ENCODE measurements around the gene TUBA1B. TPM values are rescaled to one million over a fixed set of nuclear protein-coding genes. Genes with fewer than 3 reads are reported as not detected.

Gene TUBA1B
- total RNA-seq, 1 donor from 2014 or later, result 939 TPM

GRCh38 chr12:49133590-49133989, 2.4 kb upstream of the TUBA1B start:
- H3K4me3 Mint-ChIP-seq (ENCODE audit: unreplicated experiment), result no peak overlapping the region
- H2AFZ ChIP-seq (ENCODE audit: low read depth, low read length), result no peak overlapping the region
- H3K27ac Mint-ChIP-seq (ENCODE audit: unreplicated experiment), result peak overlapping the region; percentile 72
- H3K36me3 ChIP-seq (ENCODE audit: insufficient read depth, low read length), result peaks cover 14% of the 10 kb centered on the region
- peak overlapping the region; percentile 87 for H3K4me2 ChIP-seq (ENCODE audit: low read length)
- peaks cover 16% of the 10 kb centered on the region for H3K4me1 Mint-ChIP-seq (ENCODE audit: low read depth, unreplicated experiment)
- no peaks in the 10 kb centered on the region for H3K9me3 Mint-ChIP-seq (ENCODE audit: unreplicated experiment)
- DNase-seq (ENCODE audit: low read depth) (no peak), FAIRE-seq (no peak)
- no peaks in the 10 kb centered on the region for H3K27me3 ChIP-seq (ENCODE audit: insufficient read depth, low read length)
- peaks cover 19% of the 10 kb centered on the region for H4K20me1 ChIP-seq (ENCODE audit: insufficient read depth, low read length)
- peaks cover 14% of the 10 kb centered on the region for H3K36me3 Mint-ChIP-seq (ENCODE audit: low read depth, unreplicated experiment)
- no peaks in the 10 kb centered on the region for H3K9me3 ChIP-seq (ENCODE audit: insufficient read depth, low read depth, low read length)
- no peak overlapping the region for H3K4me3 ChIP-seq (ENCODE audit: insufficient read depth, low read depth, low read length)
- H3K9ac ChIP-seq (ENCODE audit: low read length), result no peak overlapping the region
- TF ChIP-seq EZH2 (IDR thresholded peaks at IDR 0.05; ENCODE audit: insufficient read depth, low read length), result no peak
- TF ChIP-seq, protein P1, sequence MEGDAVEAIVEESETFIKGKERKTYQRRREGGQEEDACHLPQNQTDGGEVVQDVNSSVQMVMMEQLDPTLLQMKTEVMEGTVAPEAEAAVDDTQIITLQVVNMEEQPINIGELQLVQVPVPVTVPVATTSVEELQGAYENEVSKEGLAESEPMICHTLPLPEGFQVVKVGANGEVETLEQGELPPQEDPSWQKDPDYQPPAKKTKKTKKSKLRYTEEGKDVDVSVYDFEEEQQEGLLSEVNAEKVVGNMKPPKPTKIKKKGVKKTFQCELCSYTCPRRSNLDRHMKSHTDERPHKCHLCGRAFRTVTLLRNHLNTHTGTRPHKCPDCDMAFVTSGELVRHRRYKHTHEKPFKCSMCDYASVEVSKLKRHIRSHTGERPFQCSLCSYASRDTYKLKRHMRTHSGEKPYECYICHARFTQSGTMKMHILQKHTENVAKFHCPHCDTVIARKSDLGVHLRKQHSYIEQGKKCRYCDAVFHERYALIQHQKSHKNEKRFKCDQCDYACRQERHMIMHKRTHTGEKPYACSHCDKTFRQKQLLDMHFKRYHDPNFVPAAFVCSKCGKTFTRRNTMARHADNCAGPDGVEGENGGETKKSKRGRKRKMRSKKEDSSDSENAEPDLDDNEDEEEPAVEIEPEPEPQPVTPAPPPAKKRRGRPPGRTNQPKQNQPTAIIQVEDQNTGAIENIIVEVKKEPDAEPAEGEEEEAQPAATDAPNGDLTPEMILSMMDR (IDR thresholded peaks at IDR 0.05; ENCODE audit: insufficient read depth, low read depth, low read length), result no peak
- no peak overlapping the region for H3K27ac ChIP-seq (ENCODE audit: low read depth, low read length)
- peaks cover 17% of the 10 kb centered on the region for H3K4me1 ChIP-seq (ENCODE audit: insufficient read depth, low read length)
- no peaks in the 10 kb centered on the region for H3K27me3 Mint-ChIP-seq (ENCODE audit: low read depth, unreplicated experiment)
- peaks cover 46% of the 10 kb centered on the region for H3K79me2 ChIP-seq (ENCODE audit: insufficient read depth, low read length)

DNA sequence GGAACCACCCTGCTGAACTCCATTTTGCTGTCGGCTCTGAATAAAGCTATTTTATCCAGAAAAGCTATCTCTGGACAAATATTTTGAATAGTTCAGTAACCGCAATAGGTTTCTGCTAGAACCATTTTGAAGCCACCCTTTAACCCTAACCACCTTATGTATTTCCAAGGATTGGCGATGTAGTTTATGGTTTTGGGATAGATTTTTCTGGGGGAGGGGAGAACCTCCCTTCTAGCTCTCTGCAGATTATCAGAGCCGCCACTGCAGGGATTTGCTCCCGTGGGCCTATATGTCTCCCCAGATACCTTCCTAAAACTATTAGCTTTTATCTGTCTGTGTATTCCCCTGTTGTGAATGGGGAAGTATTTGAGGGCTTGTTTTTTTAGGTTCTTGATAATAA, 1.8 kb upstream of the TUBA1B start:
- no peak overlapping the region for H3K27ac ChIP-seq (ENCODE audit: low read depth, low read length)
- Mint-ChIP-seq H3K27ac (ENCODE audit: unreplicated experiment) (no peak overlapping the region), H3K4me3 (ENCODE audit: unreplicated experiment) (no peak overlapping the region), H3K27me3 (ENCODE audit: low read depth, unreplicated experiment) (no peaks in the 10 kb centered on the region), H3K36me3 (ENCODE audit: low read depth, unreplicated experiment) (peaks cover 15% of the 10 kb centered on the region), H3K9me3 (ENCODE audit: unreplicated experiment) (no peaks in the 10 kb centered on the region), H3K4me1 (ENCODE audit: low read depth, unreplicated experiment) (peaks cover 17% of the 10 kb centered on the region)
- no peak overlapping the region for H3K4me3 ChIP-seq (ENCODE audit: insufficient read depth, low read depth, low read length)
- peaks cover 14% of the 10 kb centered on the region for H3K36me3 ChIP-seq (ENCODE audit: insufficient read depth, low read length)
- peaks cover 46% of the 10 kb centered on the region for H3K79me2 ChIP-seq (ENCODE audit: insufficient read depth, low read length)
- FAIRE-seq, result no peak
- H4K20me1 ChIP-seq (ENCODE audit: insufficient read depth, low read length), result peaks cover 20% of the 10 kb centered on the region
- H3K9me3 ChIP-seq (ENCODE audit: insufficient read depth, low read depth, low read length), result no peaks in the 10 kb centered on the region
- TF ChIP-seq, protein P1 (IDR thresholded peaks at IDR 0.05; ENCODE audit: insufficient read depth, low read depth, low read length), result no peak
- TF ChIP-seq EZH2 (IDR thresholded peaks at IDR 0.05; ENCODE audit: insufficient read depth, low read length), result no peak
- H3K9ac ChIP-seq (ENCODE audit: low read length), result peak overlapping the region; percentile 36
- H3K4me2 ChIP-seq (ENCODE audit: low read length), result peak overlapping the region; percentile 87
- no peaks in the 10 kb centered on the region for H3K27me3 ChIP-seq (ENCODE audit: insufficient read depth, low read length)
- peak overlapping the region; percentile 8 for H2AFZ ChIP-seq (ENCODE audit: low read depth, low read length)
- no peak for DNase-seq (ENCODE audit: low read depth)
- H3K4me1 ChIP-seq (ENCODE audit: insufficient read depth, low read length), result peaks cover 17% of the 10 kb centered on the region

DNA sequence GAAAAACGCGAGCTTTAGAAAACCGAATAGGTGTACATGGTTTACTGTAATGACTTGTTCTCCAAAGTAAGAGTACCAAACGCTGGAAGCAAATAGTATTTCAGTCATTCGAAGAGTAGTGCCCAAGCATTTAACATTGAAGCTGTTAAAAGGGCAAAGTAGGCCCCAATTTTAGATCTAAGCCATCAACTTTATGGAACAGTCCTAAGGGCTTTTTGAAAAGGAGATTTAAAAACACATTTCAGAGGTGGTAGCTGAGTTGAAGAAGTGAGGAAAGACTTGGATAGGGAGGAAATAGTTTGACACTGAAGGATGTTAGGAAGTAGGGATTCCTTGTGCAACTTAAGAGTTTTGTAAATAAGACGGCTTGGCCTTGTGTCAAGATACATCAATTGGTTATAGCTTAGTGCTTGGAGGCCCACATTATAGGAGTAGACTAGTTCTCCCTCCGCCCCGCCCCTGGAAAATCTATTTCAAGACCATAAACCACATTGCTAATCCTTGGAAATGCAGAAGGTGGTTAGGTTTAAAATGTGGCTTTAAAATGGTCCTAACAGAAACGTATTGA, 783 bp upstream of the TUBA1B start:
- Histone ChIP-seq H3K4me1 (ENCODE audit: insufficient read depth, low read length) (peaks cover 17% of the 10 kb centered on the region), H3K9me3 (ENCODE audit: insufficient read depth, low read depth, low read length) (no peaks in the 10 kb centered on the region), H3K79me2 (ENCODE audit: insufficient read depth, low read length) (peaks cover 46% of the 10 kb centered on the region), H3K36me3 (ENCODE audit: insufficient read depth, low read length) (peaks cover 23% of the 10 kb centered on the region), H3K4me3 (ENCODE audit: insufficient read depth, low read depth, low read length) (peak overlapping the region; percentile 67), H3K27me3 (ENCODE audit: insufficient read depth, low read length) (no peaks in the 10 kb centered on the region), H3K27ac (ENCODE audit: low read depth, low read length) (peak overlapping the region; percentile 60), H4K20me1 (ENCODE audit: insufficient read depth, low read length) (peaks cover 30% of the 10 kb centered on the region), H3K9ac (ENCODE audit: low read length) (peak overlapping the region; percentile 77), H2AFZ (ENCODE audit: low read depth, low read length) (peak overlapping the region; percentile 83), H3K4me2 (ENCODE audit: low read length) (peak overlapping the region; percentile 87)
- H3K36me3 Mint-ChIP-seq (ENCODE audit: low read depth, unreplicated experiment), result peaks cover 25% of the 10 kb centered on the region
- FAIRE-seq, result no peak
- H3K4me3 Mint-ChIP-seq (ENCODE audit: unreplicated experiment), result peak overlapping the region; percentile 83
- peak; percentile 47 for DNase-seq (ENCODE audit: low read depth)
- no peak for TF ChIP-seq EZH2 (IDR thresholded peaks at IDR 0.05; ENCODE audit: insufficient read depth, low read length)
- TF ChIP-seq, protein P1 (IDR thresholded peaks at IDR 0.05; ENCODE audit: insufficient read depth, low read depth, low read length), result no peak
- H3K27me3 Mint-ChIP-seq (ENCODE audit: low read depth, unreplicated experiment), result no peaks in the 10 kb centered on the region
- no peaks in the 10 kb centered on the region for H3K9me3 Mint-ChIP-seq (ENCODE audit: unreplicated experiment)
- H3K4me1 Mint-ChIP-seq (ENCODE audit: low read depth, unreplicated experiment), result peaks cover 27% of the 10 kb centered on the region
- peak overlapping the region; percentile 34 for H3K27ac Mint-ChIP-seq (ENCODE audit: unreplicated experiment)

Measured in astrocyte (in vitro differentiated cells and primary cell).